GM23338 (cell line): Measurements from ENCODE around the gene BCAS3. TPM values are rescaled to one million over a fixed set of nuclear protein-coding genes. Genes with fewer than 3 reads are reported as not detected.

Experiments used
- ATAC-seq: fragments of 200-7000 bp; cut with Tn5 transposase; 3 replicates; pipeline ENCODE4 v1.9.1; 2020
- DNase-seq: peaks from one replicate; pipeline ENCODE4 v3.0.0-alpha.2; 2015; ENCODE audit warnings: low spot score
- H2AFZ ChIP-seq: fragments of 200-600 bp; sonication (generic); 2 replicates; pipeline ENCODE4 v1.8.0; 2016; ENCODE audit warnings: antibody characterized with exemption, mild to moderate bottlenecking, moderate library complexity
- H3F3A ChIP-seq: fragments of 200-600 bp; sonication (generic); replicated peaks from 2 replicates; pipeline ENCODE4 v1.8.0; 2017; ENCODE audit warnings: antibody characterized with exemption, mixed run types, low read depth
- H3K27ac ChIP-seq: fragments of 200-600 bp; sonication (generic); 2 replicates; pipeline ENCODE4 v1.6.1; 2016; ENCODE audit warnings: low read depth
- H3K27me3 ChIP-seq: fragments of 200-600 bp; sonication (generic); 2 replicates; pipeline ENCODE4 v1.8.0; 2016; ENCODE audit warnings: mild to moderate bottlenecking, mixed run types, moderate library complexity; ENCODE audit not compliant: insufficient read depth
- H3K36me3 ChIP-seq: fragments of 200-600 bp; sonication (generic); 2 replicates; pipeline ENCODE4 v1.8.0; 2016; ENCODE audit warnings: mild to moderate bottlenecking; ENCODE audit not compliant: insufficient read depth
- H3K4me1 ChIP-seq: fragments of 200-600 bp; sonication (generic); 2 replicates; pipeline ENCODE4 v1.8.0; 2016; ENCODE audit warnings: mild to moderate bottlenecking, moderate library complexity; ENCODE audit not compliant: insufficient read depth
- H3K4me2 ChIP-seq: fragments of 200-600 bp; sonication (generic); 2 replicates; pipeline ENCODE4 v1.7.1; 2017; ENCODE audit warnings: mixed run types
- H3K4me3 ChIP-seq: fragments of 200-600 bp; sonication (generic); 2 replicates; pipeline ENCODE4 v1.6.1; 2016; ENCODE audit warnings: mixed run types
- H3K79me2 ChIP-seq: fragments of 200-600 bp; sonication (generic); replicated peaks from 2 replicates; pipeline ENCODE4 v1.8.0; 2017; ENCODE audit warnings: mild to moderate bottlenecking; ENCODE audit not compliant: insufficient read depth
- H3K9me2 ChIP-seq: fragments of 200-600 bp; sonication (generic); 2 replicates; pipeline ENCODE4 v1.8.0; 2017; ENCODE audit not compliant: insufficient read depth
- H4K20me1 ChIP-seq: fragments of 200-600 bp; sonication (generic); replicated peaks from 2 replicates; pipeline ENCODE4 v1.8.0; 2017; ENCODE audit warnings: mild to moderate bottlenecking; ENCODE audit not compliant: insufficient read depth
- H3K27ac Mint-ChIP-seq: 2 replicates; pipeline ENCODE4 v1.8.0; 2020; ENCODE audit warnings: inconsistent platforms, mild to moderate bottlenecking, moderate library complexity, mixed read lengths
- H3K27me3 Mint-ChIP-seq: 3 replicates; pipeline ENCODE4 v1.8.0; 2022; ENCODE audit warnings: low read depth, mild to moderate bottlenecking, moderate library complexity, mixed read lengths, inconsistent platforms; ENCODE audit not compliant: insufficient read depth, poor library complexity
- H3K36me3 Mint-ChIP-seq: 3 replicates; pipeline ENCODE4 v1.8.0; 2021; ENCODE audit warnings: low read depth, mild to moderate bottlenecking, inconsistent platforms, moderate library complexity, mixed read lengths
- H3K4me1 Mint-ChIP-seq: 3 replicates; pipeline ENCODE4 v1.8.0; 2020; ENCODE audit warnings: mild to moderate bottlenecking, inconsistent platforms, mixed read lengths
- H3K4me3 Mint-ChIP-seq: 3 replicates; pipeline ENCODE4 v1.8.0; 2021; ENCODE audit warnings: moderate library complexity, mild to moderate bottlenecking, inconsistent platforms, mixed read lengths
- H3K9me3 Mint-ChIP-seq: 3 replicates; pipeline ENCODE4 v1.8.0; 2020; ENCODE audit warnings: moderate library complexity, mild to moderate bottlenecking, inconsistent platforms, mixed read lengths
- CREB1 ChIP-seq: fragments of 250-450 bp; sonication (Bioruptor Pico); IDR thresholded peaks from 2 replicates; pipeline ENCODE4 v1.5.0; 2020; ENCODE audit warnings: low read depth, mild to moderate bottlenecking, moderate library complexity
- CTCF ChIP-seq, 2 experiments: fragments of 200-600 bp in 1 of 2; sonication (generic) in 1 of 2; conservative IDR thresholded peaks; 2 replicates each; pipeline versions ENCODE4 v1.5.1 to v1.6.1; 2016 to 2017; ENCODE audit warnings: antibody characterized with exemption in 2 of 2, low read depth in 2 of 2, mild to moderate bottlenecking in 2 of 2, moderate library complexity in 1 of 2
- ETS1 ChIP-seq: IDR thresholded peaks from 2 replicates; pipeline ENCODE4 v1.6.1; 2016; ENCODE audit warnings: antibody characterized with exemption
- EZH2 ChIP-seq: fragments of 200-600 bp; sonication (generic); IDR thresholded peaks from one replicate; pipeline ENCODE4 v1.8.0; 2017; ENCODE audit warnings: antibody characterized with exemption, mild to moderate bottlenecking, low read depth; ENCODE audit not compliant: unreplicated experiment
- EZH2phosphoT487 ChIP-seq: fragments of 200-600 bp; sonication (generic); IDR thresholded peaks from one replicate; pipeline ENCODE4 v1.8.1; 2018; ENCODE audit warnings: antibody characterized with exemption; ENCODE audit not compliant: unreplicated experiment
- JUNB ChIP-seq: IDR thresholded peaks from one replicate; pipeline ENCODE4 v1.6.1; 2016; ENCODE audit warnings: antibody characterized with exemption; ENCODE audit not compliant: unreplicated experiment
- NANOG ChIP-seq: IDR thresholded peaks from 2 replicates; pipeline ENCODE4 v1.6.1; 2016; ENCODE audit warnings: antibody characterized with exemption, borderline replicate concordance
- POLR2AphosphoS5 ChIP-seq: IDR thresholded peaks from 2 replicates; pipeline ENCODE4 v1.6.1; 2016; ENCODE audit warnings: antibody characterized with exemption, low read depth
- REST ChIP-seq: IDR thresholded peaks from one replicate; pipeline ENCODE4 v1.6.1; 2018; ENCODE audit warnings: antibody characterized with exemption; ENCODE audit not compliant: unreplicated experiment
- STAT1 ChIP-seq: IDR thresholded peaks from one replicate; pipeline ENCODE4 v1.6.1; 2016; ENCODE audit warnings: antibody characterized with exemption; ENCODE audit not compliant: unreplicated experiment
- ZNF114 ChIP-seq: fragments of 250-450 bp; sonication (Bioruptor Pico); IDR thresholded peaks from 2 replicates; pipeline ENCODE4 v1.5.0; 2020; ENCODE audit warnings: mild to moderate bottlenecking, moderate library complexity
- ZNF462 ChIP-seq: fragments of 250-450 bp; sonication (Bioruptor Pico); IDR thresholded peaks from 2 replicates; pipeline ENCODE4 v1.5.0; 2020; ENCODE audit warnings: mild to moderate bottlenecking, moderate library complexity
- polyA plus RNA-seq: library from polyadenylated mRNA; unstranded; fragments of >200 nt; fragmentation: Nextera tagmentation; extraction: Ambion mirVana; gene quantifications from 2 replicates; pipeline ENCODE4 v1.2.1, GENCODE V29; 2016
- total RNA-seq: library from RNA; depleted of rRNA; stranded (reverse); fragments of >200 nt; shearing (Covaris generic); gene quantifications from 2 replicates; pipeline ENCODE4 v1.2.3, GENCODE V29; 2014

Gene BCAS3
- total and polyA plus RNA-seq, 2 experiments from 2014 or later: 8.2 to 28.0 TPM

GRCh38 chr17:61382796-61383688 is 705.4 kb downstream of the BCAS3 start:
- ATAC-seq: no peak
- Mint-ChIP-seq H3K4me3 (no peak overlapping the region), H3K36me3 (no peaks in the 10 kb centered on the region), H3K9me3 (no peaks in the 10 kb centered on the region; the same call in 2 of the 3 replicates), H3K4me1 (peaks cover 15% of the 10 kb centered on the region), H3K27me3 (peaks cover 10% of the 10 kb centered on the region), H3K27ac (no peak overlapping the region)
- Histone ChIP-seq H3K4me2 (no peak overlapping the region), H3K4me1 (no peaks in the 10 kb centered on the region), H4K20me1 (no peaks in the 10 kb centered on the region), H3K27ac (no peak overlapping the region), H3K9me2 (no peaks in the 10 kb centered on the region), H3K36me3 (no peaks in the 10 kb centered on the region), H3K79me2 (no peaks in the 10 kb centered on the region), H3K4me3 (no peak overlapping the region), H2AFZ (no peak overlapping the region), H3F3A (no peaks in the 10 kb centered on the region), H3K27me3 (no peaks in the 10 kb centered on the region)
- no peak for TF ChIP-seq REST
- TF ChIP-seq STAT1: no peak
- no peak for TF ChIP-seq CREB1 (CRISPR knock-in tag)
- TF ChIP-seq EZH2: no peak
- TF ChIP-seq EZH2phosphoT487: no peak
- TF ChIP-seq POLR2AphosphoS5: no peak
- no peak for TF ChIP-seq NANOG
- TF ChIP-seq ZNF114 (CRISPR knock-in tag): no peak
- no peak for TF ChIP-seq ZNF462 (CRISPR knock-in tag)
- TF ChIP-seq ETS1: no peak
- no peak for TF ChIP-seq CTCF (conservative IDR thresholded peaks at IDR 0.05; ENCODE audit: low read depth in 2 of 2)
- no peak for TF ChIP-seq JUNB
- no peak for DNase-seq
